T-helper 1 cell treated with Interleukin-12 subunit alpha and Interleukin-12 subunit beta and Interleukin-4 antibody, amounts not matched to agents 30 μg/mL and 1 μg/mL, for 36 hours (primary cell): Measurements from ENCODE around the gene C14orf119.
A peak's percentile ranks its signal among the peaks of the same experiment; 100 is the strongest.

ENCODE experiments used
- H3K27ac Mint-ChIP-seq: one replicate; pipeline ENCODE4 v1.8.0; 2021; ENCODE audit warnings: mild to moderate bottlenecking, mixed read lengths
- H3K27me3 Mint-ChIP-seq: one replicate; pipeline ENCODE4 v1.8.0; 2021; ENCODE audit warnings: low read depth, mixed read lengths
- H3K36me3 Mint-ChIP-seq: one replicate; pipeline ENCODE4 v1.8.0; 2021; ENCODE audit warnings: low read depth, mixed read lengths
- H3K4me1 Mint-ChIP-seq: one replicate; pipeline ENCODE4 v1.8.0; 2021; ENCODE audit warnings: low read depth, mixed read lengths
- H3K4me3 Mint-ChIP-seq: one replicate; pipeline ENCODE4 v1.8.0; 2021; ENCODE audit warnings: mild to moderate bottlenecking, moderate library complexity, mixed read lengths
- H3K9me3 Mint-ChIP-seq: one replicate; pipeline ENCODE4 v1.8.0; 2021; ENCODE audit warnings: mixed read lengths

Gene C14orf119

DNA sequence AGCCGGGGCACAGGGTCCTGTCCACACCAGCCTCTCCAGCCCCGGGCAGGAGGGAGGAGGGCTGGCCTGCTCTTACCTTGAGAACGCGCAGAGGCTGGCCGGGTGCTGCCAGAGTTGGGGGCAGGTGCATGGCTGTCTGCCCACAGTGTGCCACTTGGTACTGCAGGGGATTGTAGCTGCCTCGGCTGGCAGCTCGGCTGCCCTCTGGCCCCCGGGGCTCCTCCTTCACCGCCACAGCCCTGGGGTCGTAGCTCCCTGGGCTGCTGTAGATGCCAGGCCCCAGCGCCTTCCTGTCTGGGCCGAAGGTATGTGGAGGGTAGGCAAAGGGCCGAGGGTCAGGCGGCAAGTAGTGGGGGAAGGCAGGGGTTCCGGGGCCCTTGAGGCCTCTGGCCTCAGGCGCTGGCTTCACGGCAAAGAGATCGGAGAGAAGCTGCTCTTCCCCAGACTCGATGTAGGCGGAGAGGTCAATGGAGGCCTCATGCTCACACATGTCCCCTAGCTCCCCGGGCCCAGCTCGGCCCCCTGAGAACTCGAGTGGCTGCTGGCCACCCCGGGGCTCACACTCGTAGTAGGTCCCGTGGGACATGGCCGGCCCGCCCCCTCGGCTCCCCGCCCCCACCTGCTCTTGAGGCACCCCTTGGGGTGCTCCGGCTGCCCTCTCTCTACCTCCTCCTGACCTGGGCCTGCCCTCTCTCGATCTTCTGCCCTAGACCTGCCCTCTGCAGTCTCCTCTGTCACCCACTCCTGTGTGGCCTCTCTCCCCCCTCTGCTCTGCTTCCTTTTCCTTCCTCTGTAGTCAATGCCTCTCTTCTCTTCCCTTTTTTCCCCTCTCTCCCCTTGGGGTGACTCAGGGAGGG lies 23.4 kb downstream of the C14orf119 start, which contains the start of gene CEBPE:
CEBPE (minus strand) TSS at position 750 of the 857 bp plus-strand sequence; CDS start at position 586, 164 bp downstream.
- H3K27ac Mint-ChIP-seq = peak within 1 kb of the TSS; percentile 87
- no peaks in the 10 kb centered on the region for H3K36me3 Mint-ChIP-seq
- peak within 1 kb of the TSS; percentile 40 for H3K4me3 Mint-ChIP-seq
- peaks cover 14% of the 10 kb centered on the region for H3K27me3 Mint-ChIP-seq
- no peaks in the 10 kb centered on the region for H3K9me3 Mint-ChIP-seq
- H3K4me1 Mint-ChIP-seq = peaks cover 31% of the 10 kb centered on the region

DNA sequence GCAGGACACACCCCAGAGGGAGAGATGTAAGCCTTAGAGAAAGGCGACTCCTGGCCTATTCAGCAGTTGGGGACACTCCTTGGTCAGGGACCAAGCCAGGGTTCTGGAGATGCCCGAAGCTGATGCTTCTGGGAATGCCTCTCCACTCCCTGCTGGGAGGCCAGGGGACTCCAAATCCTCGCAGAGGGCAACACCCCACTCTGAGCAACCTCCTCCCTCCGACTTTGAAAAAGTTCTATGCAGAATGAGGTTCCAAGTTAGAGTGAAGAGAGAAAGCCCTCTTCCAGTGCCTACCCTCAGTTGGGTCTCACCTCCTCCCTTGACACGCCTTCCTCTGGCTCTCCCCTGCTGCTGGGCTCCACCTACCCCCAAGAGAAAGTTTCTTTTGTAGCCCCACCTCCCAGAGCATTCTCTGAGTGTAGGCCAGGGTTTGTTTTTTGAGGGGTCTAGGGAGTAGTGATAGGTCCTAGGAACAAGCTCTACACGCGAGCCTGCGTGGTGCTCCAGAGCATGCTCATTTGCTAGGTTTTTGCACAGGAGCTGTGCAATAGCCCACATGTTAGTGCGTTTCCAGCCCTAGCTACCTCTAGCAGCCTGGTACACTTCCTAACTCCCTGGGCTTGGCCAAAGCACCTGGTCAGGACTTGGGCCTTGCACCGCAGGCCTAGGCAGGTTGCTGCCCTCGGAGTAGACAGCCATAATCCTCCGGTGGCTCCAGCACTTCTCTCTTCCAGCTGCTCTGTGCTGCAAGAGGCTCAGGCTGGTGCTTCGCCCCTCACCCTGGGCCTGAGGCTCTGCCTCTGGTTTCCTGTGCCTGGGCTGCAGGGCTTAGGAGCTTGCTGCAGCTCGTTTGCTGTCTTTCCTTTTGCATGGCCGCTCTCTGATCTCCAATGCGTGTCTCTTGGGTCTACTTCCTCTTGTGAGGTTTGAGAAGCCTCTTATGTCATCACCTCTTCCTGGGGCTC lies 24.3 kb downstream of the C14orf119 start:
- Mint-ChIP-seq H3K27me3 (peaks cover 16% of the 10 kb centered on the region), H3K27ac (peak overlapping the region; percentile 87), H3K4me3 (peak overlapping the region; percentile 40), H3K4me1 (peaks cover 29% of the 10 kb centered on the region), H3K9me3 (no peaks in the 10 kb centered on the region), H3K36me3 (no peaks in the 10 kb centered on the region)

DNA sequence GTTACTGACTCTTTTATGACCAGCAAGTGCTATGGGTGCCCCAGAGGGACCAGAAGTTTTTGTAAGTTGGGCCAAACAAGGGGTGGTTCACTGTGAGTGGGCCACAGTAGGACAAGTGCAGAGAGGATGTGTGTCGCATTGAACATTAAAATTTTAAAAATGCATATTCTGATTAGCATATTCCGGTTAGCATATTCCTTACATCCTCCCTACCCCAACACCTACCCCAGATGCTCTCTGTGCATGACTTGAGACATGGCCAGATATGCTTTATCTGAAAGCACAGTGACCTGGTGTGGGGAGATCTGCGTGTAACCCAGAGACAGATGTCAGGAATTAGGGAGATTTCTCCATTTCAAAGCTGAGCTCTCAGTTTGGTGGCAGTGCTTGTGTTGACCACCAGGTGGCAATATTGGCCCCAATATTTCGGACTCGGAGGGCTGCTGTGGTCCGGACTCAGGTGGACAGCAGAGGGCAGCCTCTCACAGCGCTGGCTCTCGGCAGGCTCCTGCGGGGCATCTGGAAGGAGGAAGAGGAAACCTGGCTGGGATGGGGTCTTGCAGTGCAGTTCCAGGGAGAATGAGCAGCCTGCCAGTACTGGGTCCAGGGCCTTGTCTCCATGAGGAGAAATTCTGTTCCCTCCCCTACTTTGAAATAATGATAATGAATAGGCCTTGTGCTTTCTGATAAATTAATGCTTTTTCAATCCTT lies 25.4 kb downstream of the C14orf119 start:
- Mint-ChIP-seq H3K9me3 (no peaks in the 10 kb centered on the region), H3K27ac (peak overlapping the region; percentile 87), H3K4me3 (peak overlapping the region; percentile 52), H3K27me3 (peaks cover 13% of the 10 kb centered on the region), H3K4me1 (peaks cover 25% of the 10 kb centered on the region), H3K36me3 (no peaks in the 10 kb centered on the region)

DNA sequence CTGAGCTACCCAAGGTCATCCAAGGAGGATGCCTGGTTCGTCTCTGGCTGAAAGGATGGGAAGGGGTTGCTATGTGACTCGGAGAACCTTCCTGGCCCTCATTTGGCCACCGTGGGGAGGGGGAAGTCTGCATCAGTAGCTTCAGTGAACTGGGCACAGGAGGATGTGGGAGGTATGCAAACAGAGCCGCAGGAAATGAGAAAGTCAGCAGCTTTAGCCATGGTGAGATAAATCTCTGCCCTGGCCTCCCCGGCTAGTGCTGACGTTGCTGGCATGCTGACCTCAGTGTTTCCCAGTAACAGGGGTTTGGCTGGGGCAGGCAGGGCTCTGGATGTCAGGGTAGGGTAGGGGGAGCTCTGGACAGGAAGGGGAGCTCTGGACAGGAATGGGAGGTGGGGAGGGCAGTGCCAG lies 26.1 kb downstream of the C14orf119 start:
- Mint-ChIP-seq H3K4me3 (no peak overlapping the region), H3K4me1 (peaks cover 25% of the 10 kb centered on the region), H3K27me3 (peaks cover 13% of the 10 kb centered on the region), H3K9me3 (no peaks in the 10 kb centered on the region), H3K27ac (no peak overlapping the region), H3K36me3 (no peaks in the 10 kb centered on the region)

DNA sequence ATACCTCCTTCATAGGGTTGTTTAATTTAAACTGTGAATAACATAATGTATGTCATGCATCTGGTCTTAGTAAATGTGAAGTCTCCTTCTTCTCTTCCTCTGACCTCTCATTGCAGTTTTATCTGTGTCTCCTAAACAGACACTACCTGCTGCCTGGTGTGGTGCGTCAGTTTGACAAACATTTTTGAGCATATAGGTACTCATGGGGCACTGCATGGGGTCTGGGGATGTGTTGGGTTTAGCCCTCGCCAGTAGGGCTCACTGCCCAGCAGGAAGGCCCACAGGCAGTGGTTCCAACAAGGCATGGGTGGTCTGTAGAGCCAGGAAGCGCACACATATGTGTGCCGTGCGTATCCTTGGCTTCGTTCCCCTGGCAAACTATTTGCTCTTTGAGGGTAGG lies 26.8 kb downstream of the C14orf119 start:
- Mint-ChIP-seq H3K4me1 (peaks cover 25% of the 10 kb centered on the region), H3K27me3 (peaks cover 13% of the 10 kb centered on the region), H3K27ac (no peak overlapping the region), H3K9me3 (no peaks in the 10 kb centered on the region), H3K36me3 (no peaks in the 10 kb centered on the region), H3K4me3 (no peak overlapping the region)

DNA sequence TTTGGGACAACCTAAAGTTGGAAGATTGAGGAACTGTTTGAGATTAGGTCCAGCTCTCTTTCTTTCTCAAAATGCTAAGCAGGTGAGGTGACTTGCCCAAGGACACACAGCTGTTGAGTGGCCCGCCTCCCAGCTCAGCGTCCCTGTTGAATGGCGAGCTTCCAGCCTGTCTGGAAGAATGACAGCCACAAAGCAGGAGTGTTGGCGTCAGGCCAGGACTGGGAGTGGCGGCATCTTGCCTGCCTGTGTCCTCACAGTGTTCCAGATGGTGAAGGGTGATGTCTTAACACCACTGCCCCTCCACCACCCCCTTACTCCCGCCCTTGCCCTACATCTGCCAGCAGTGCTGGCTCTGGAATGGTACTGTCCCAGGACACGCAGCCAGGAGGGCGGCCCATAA lies 28.1 kb downstream of the C14orf119 start:
- Mint-ChIP-seq H3K27ac (no peak overlapping the region), H3K27me3 (peaks cover 13% of the 10 kb centered on the region), H3K4me3 (no peak overlapping the region), H3K9me3 (no peaks in the 10 kb centered on the region), H3K36me3 (no peaks in the 10 kb centered on the region), H3K4me1 (peaks cover 29% of the 10 kb centered on the region)

DNA sequence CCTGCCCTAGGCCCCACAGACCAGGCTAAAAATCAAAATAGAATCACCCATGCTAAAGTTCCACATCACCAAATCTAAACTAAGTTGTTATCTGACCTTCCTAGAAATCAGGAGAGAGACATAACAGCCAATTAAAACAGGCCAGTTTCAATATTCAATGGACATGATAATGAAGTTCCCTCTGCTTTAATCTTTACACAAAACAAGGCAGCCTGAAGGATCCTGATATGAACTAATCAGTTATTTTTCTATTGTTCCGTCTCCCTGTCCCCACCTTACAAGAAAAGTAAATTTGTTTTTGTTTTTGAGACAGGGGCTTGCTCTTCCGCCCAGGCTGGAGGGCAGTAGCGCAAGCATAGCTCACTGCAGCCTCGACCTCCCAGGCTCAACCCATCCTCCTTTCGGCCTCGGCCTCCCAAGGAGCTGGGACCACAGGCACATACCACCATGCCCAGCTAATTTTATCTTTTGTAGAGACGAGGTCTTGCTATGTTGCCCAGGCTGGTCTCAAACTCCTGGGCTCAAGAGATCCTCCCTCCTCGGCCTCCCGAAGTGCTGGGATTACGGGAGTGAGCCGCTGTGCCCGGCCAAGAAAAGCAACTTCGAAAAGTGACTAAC lies 29.1 kb downstream of the C14orf119 start:
- Mint-ChIP-seq H3K9me3 (no peaks in the 10 kb centered on the region), H3K27ac (no peak overlapping the region), H3K27me3 (peaks cover 20% of the 10 kb centered on the region)

DNA sequence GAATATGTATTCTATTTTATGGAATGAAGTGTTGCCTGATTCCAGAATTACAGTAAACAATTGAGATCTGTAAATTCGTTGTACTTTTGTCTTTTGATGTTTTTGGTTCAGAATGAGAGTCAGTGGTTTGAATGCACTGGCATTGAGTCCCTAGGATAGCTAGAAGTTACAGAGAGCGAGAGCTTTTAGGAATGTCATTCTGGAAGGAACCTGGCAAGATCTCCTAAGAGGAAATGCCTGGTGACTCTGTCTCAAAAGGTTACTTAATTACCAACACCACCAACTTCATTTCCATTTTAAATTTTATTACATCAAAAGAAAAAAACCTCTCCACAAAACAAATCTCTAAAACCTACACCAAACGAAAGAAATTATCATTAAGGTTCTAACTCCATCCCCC lies 29.7 kb downstream of the C14orf119 start:
- Mint-ChIP-seq H3K9me3 (no peaks in the 10 kb centered on the region), H3K27me3 (peaks cover 21% of the 10 kb centered on the region), H3K4me3 (no peak overlapping the region), H3K4me1 (peaks cover 22% of the 10 kb centered on the region), H3K36me3 (no peaks in the 10 kb centered on the region), H3K27ac (no peak overlapping the region)

More for the DNA sequence above, 29.1 kb downstream of the C14orf119 start:
- no peaks in the 10 kb centered on the region for H3K36me3 Mint-ChIP-seq
- H3K4me1 Mint-ChIP-seq = peaks cover 27% of the 10 kb centered on the region
- no peak overlapping the region for H3K4me3 Mint-ChIP-seq

DNA sequence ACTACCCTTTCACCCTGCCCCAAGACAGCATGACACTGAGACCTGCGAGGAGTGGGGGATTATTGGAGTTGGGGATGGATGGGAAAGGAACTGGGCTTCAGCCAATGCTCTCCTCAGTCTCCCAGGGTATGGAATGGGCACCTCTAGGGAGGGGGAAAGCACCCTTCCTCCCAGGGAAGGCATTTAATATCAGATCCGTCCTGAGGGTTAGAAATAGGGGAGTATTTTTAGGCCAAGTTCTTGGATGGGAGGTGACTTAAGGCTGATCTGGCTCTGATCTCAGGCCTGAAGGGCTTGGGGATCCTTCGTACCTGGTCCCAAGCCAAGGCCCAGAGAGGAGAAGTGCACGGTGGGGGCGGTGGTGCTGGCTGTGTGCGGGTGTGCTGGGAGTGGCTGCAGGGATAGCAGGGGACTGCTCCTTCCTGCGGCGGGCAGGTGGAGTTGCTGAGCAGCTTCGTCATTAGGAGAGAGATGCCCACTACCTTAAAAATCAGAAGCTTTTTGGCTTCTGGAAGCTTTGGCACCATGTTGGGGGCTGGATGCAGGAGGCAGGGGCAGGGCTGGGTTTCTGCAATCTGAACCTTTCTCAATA lies 30.7 kb downstream of the C14orf119 start:
- Mint-ChIP-seq H3K27me3 (peaks cover 29% of the 10 kb centered on the region), H3K4me1 (peaks cover 12% of the 10 kb centered on the region), H3K4me3 (no peak overlapping the region), H3K36me3 (no peaks in the 10 kb centered on the region), H3K9me3 (no peaks in the 10 kb centered on the region), H3K27ac (no peak overlapping the region)

DNA sequence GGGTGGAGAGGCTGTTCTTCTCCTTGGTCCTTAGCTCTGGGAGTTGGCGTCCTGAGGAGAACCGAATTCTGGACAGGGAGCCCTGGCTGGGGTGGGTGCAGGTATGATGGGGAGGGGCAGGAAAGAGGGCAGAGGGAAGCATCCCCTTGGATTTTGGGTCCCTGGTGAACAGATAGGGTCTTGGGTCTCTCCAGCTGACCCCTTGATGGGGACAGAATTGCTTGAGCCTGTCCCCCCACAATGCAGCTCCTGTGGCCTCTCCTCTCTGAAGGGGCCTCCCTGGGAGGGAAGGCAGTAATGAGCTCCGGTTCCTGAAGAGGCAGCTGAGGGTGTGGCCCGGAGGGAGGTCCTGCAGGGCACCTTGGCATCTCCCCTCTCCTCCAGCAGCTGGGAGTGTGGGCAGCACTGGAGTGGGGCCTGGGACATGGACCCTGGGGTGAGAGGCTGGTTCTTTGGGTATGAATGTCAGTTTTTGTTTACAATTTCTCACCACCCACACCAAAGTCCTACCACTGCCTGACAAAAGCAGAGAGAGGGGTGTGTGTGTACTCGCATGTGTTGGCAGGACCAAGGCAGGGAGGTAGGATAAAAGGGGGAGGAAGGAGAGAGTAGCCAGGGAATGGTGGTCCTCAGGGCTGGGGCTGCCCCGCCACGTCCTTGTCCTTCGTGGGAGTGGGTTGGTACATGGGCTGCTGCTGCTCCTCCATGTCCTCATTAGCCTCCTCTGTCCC lies 31.4 kb downstream of the C14orf119 start:
- no peaks in the 10 kb centered on the region for H3K9me3 Mint-ChIP-seq
- no peak overlapping the region for H3K4me3 Mint-ChIP-seq
- peaks cover 32% of the 10 kb centered on the region for H3K27me3 Mint-ChIP-seq
- no peak overlapping the region for H3K27ac Mint-ChIP-seq
- no peaks in the 10 kb centered on the region for H3K36me3 Mint-ChIP-seq
- H3K4me1 Mint-ChIP-seq = peaks cover 6% of the 10 kb centered on the region

DNA sequence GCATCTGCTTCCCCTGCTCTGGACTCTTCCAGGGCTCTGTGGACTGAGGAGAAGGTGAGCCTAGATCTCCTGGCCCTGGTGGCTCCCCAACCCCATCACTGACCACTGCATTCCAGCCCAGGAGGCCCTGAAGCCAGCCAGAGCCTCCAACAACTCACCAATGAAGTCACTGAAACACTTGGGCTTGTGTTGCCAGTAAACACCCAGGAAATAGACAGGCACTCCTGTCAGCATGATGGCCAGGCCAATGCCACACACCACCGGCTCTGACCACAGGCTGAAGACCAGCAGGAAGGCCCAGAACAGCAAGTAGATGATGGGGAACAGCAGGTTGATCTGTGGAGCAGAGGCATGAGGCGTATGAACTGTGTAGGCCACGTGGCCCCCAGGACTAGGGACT lies 32.6 kb downstream of the C14orf119 start:
- Mint-ChIP-seq H3K27ac (no peak overlapping the region), H3K27me3 (peaks cover 31% of the 10 kb centered on the region), H3K36me3 (no peaks in the 10 kb centered on the region), H3K9me3 (no peaks in the 10 kb centered on the region), H3K4me1 (peaks cover 6% of the 10 kb centered on the region), H3K4me3 (no peak overlapping the region)

DNA sequence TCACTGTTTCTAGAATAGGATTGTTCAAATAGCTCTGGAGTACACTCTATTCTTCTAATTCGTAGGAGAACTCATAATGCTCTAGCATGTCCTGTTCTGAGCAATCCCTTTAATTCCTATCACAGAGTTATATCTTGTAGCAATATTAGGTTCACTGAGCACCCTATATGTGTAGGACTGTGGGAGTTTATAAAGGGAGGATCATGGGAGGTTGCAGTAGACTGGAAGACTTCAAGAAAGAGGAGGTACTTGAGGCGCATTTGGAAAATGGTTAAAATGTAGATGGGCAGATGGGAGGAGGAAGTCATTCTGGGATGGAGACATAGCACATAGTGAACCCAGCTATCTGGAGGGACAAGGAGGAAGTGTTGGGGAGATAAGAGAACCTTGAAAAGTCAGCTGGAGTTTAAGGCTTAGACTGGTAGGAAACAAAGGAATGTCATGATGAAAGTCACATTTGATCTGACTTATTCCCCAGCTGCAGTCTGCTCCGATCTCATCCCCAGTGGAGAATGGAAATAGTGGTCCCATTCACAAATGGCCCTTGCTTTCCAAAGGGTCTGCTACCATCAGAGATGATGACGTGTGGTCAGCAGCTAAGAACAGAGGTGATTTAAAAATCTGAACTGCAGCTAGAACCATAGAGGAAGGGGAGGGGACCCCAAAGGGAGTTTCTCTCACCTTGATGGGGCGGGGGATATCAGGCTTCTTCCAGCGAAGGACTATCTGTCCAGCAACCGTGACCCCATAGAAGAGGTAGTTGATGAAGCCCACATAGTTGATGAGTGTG lies 33.9 kb downstream of the C14orf119 start:
- Mint-ChIP-seq H3K27me3 (peaks cover 23% of the 10 kb centered on the region), H3K4me3 (no peak overlapping the region), H3K4me1 (peaks cover 6% of the 10 kb centered on the region), H3K36me3 (no peaks in the 10 kb centered on the region), H3K27ac (no peak overlapping the region), H3K9me3 (no peaks in the 10 kb centered on the region)
